Parathyroid adenoma (tissue), 2 donors: ENCODE data around the gene DNAH8.

Experiments used
- H2AFZ ChIP-seq: fragments of 300-600 bp; sonication (generic); one replicate; pipeline ENCODE4 v1.7.0; 2017; ENCODE audit warnings: antibody characterized with exemption, mild to moderate bottlenecking
- H3K27ac ChIP-seq: fragments of 300-600 bp; sonication (generic); one replicate; pipeline ENCODE4 v1.7.0; 2017
- H3K27me3 ChIP-seq: fragments of 300-600 bp; sonication (generic); one replicate; pipeline ENCODE4 v1.7.0; 2017; ENCODE audit warnings: low read length; ENCODE audit not compliant: control insufficient read depth, insufficient read depth
- H3K36me3 ChIP-seq: fragments of 300-600 bp; sonication (generic); one replicate; pipeline ENCODE4 v1.7.0; 2017; ENCODE audit warnings: low read length; ENCODE audit not compliant: control insufficient read depth, insufficient read depth
- H3K4me1 ChIP-seq: fragments of 300-600 bp; sonication (generic); one replicate; pipeline ENCODE4 v1.7.0; 2017; ENCODE audit warnings: control low read depth
- H3K4me2 ChIP-seq: fragments of 300-600 bp; sonication (generic); one replicate; pipeline ENCODE4 v1.7.0; 2017; ENCODE audit warnings: low read length
- H3K4me3 ChIP-seq: fragments of 300-600 bp; sonication (generic); one replicate; pipeline ENCODE4 v1.7.0; 2017; ENCODE audit warnings: low read depth, low read length
- H3K79me2 ChIP-seq: fragments of 300-600 bp; sonication (generic); one replicate; pipeline ENCODE4 v1.7.0; 2017; ENCODE audit warnings: control low read depth
- H3K9ac ChIP-seq: fragments of 300-600 bp; sonication (generic); one replicate; pipeline ENCODE4 v1.7.0; 2017; ENCODE audit warnings: mild to moderate bottlenecking
- H3K9me3 ChIP-seq: fragments of 300-600 bp; sonication (generic); one replicate; pipeline ENCODE4 v1.7.0; 2017; ENCODE audit warnings: low read length; ENCODE audit not compliant: control insufficient read depth
- CTCF ChIP-seq: fragments of 300-600 bp; sonication (generic); IDR thresholded peaks from one replicate; pipeline ENCODE4 v1.7.0; 2017; ENCODE audit warnings: antibody characterized with exemption, mild to moderate bottlenecking
- donor health status: primary hyperparathyroidism.

DNAH8 gene

GRCh38 chr6:38976051-38976450, 260.9 kb downstream of the DNAH8 start:
- Histone ChIP-seq H3K4me3 (no peak overlapping the region), H3K27ac (no peak overlapping the region), H3K27me3 (no peaks in the 10 kb centered on the region), H3K9me3 (no peaks in the 10 kb centered on the region), H3K4me2 (no peak overlapping the region), H3K79me2 (no peaks in the 10 kb centered on the region), H3K4me1 (no peaks in the 10 kb centered on the region), H3K9ac (no peak overlapping the region), H3K36me3 (no peaks in the 10 kb centered on the region), H2AFZ (no peak overlapping the region)
- TF ChIP-seq CTCF, result no peak

- no peaks in the 10 kb centered on the region for H3K36me3 ChIP-seq
- no peak overlapping the region for H2AFZ ChIP-seq
- H3K9ac ChIP-seq, result no peak overlapping the region
- H3K4me1 ChIP-seq, result no peaks in the 10 kb centered on the region
- no peaks in the 10 kb centered on the region for H3K9me3 ChIP-seq
- no peak overlapping the region for H3K4me2 ChIP-seq
- no peaks in the 10 kb centered on the region for H3K79me2 ChIP-seq
- H3K4me3 ChIP-seq, result no peak overlapping the region
- no peak for TF ChIP-seq CTCF
- no peak overlapping the region for H3K27ac ChIP-seq
- no peaks in the 10 kb centered on the region for H3K27me3 ChIP-seq
Observed at GRCh38 chr6:38976801-38977500, 261.8 kb downstream of the DNAH8 start.

GRCh38 chr6:38978139-38978704, 263.1 kb downstream of the DNAH8 start:
- Histone ChIP-seq H3K27me3 (no peaks in the 10 kb centered on the region), H3K4me1 (no peaks in the 10 kb centered on the region)

GRCh38 chr6:38982470-38982869, 267.4 kb downstream of the DNAH8 start:
- Histone ChIP-seq H3K9me3 (no peaks in the 10 kb centered on the region), H3K79me2 (no peaks in the 10 kb centered on the region), H2AFZ (no peak overlapping the region), H3K4me2 (no peak overlapping the region), H3K4me1 (no peaks in the 10 kb centered on the region), H3K27me3 (no peaks in the 10 kb centered on the region), H3K36me3 (no peaks in the 10 kb centered on the region), H3K27ac (no peak overlapping the region), H3K9ac (no peak overlapping the region), H3K4me3 (no peak overlapping the region)
- TF ChIP-seq CTCF, result no peak

More at GRCh38 chr6:38978139-38978704, 263.1 kb downstream of the DNAH8 start:
- Histone ChIP-seq H2AFZ (no peak overlapping the region), H3K36me3 (no peaks in the 10 kb centered on the region), H3K79me2 (no peaks in the 10 kb centered on the region), H3K9me3 (no peaks in the 10 kb centered on the region), H3K27ac (no peak overlapping the region), H3K4me3 (no peak overlapping the region), H3K4me2 (no peak overlapping the region), H3K9ac (no peak overlapping the region)
- TF ChIP-seq CTCF, result no peak

GRCh38 chr6:38984723-38985122, 269.6 kb downstream of the DNAH8 start:
- Histone ChIP-seq H3K79me2 (no peaks in the 10 kb centered on the region), H3K27me3 (no peaks in the 10 kb centered on the region), H3K9me3 (no peaks in the 10 kb centered on the region), H2AFZ (no peak overlapping the region), H3K4me1 (no peaks in the 10 kb centered on the region), H3K9ac (no peak overlapping the region), H3K36me3 (no peaks in the 10 kb centered on the region), H3K4me2 (no peak overlapping the region), H3K27ac (no peak overlapping the region), H3K4me3 (no peak overlapping the region)
- TF ChIP-seq CTCF, result no peak
